ENCODE measurements around the gene IGFALS. TPM values are rescaled to one million over a fixed set of nuclear protein-coding genes. Genes with fewer than 3 reads are reported as not detected.

IGFALS gene
- total and polyA plus RNA-seq, 7 donors, result 0.12 to 0.38 (median 0.18) TPM; not detected in 3

GRCh38 chr16:1765826-1766225, 27.7 kb downstream of the IGFALS start:
- DNase-seq (no peak), ATAC-seq (no peak)
- Histone ChIP-seq H3K27me3 (ENCODE audit: insufficient read depth in 3 of 3, low read length in 2 of 3) (no peaks in the 10 kb centered on the region), H3K27ac (no peak overlapping the region), H3K4me1 (peaks cover 5% of the 10 kb centered on the region), H3K9me3 (no peaks in the 10 kb centered on the region), H3K4me3 (no peak overlapping the region), H3K36me3 (ENCODE audit: insufficient read depth in 1 of 2, low read depth in 1 of 2) (peaks cover 4 to 82% of the 10 kb centered on the region in 2 donors)
- intact Hi-C loops (cut with DNase I), result no loop called here
- TF ChIP-seq, protein P1, sequence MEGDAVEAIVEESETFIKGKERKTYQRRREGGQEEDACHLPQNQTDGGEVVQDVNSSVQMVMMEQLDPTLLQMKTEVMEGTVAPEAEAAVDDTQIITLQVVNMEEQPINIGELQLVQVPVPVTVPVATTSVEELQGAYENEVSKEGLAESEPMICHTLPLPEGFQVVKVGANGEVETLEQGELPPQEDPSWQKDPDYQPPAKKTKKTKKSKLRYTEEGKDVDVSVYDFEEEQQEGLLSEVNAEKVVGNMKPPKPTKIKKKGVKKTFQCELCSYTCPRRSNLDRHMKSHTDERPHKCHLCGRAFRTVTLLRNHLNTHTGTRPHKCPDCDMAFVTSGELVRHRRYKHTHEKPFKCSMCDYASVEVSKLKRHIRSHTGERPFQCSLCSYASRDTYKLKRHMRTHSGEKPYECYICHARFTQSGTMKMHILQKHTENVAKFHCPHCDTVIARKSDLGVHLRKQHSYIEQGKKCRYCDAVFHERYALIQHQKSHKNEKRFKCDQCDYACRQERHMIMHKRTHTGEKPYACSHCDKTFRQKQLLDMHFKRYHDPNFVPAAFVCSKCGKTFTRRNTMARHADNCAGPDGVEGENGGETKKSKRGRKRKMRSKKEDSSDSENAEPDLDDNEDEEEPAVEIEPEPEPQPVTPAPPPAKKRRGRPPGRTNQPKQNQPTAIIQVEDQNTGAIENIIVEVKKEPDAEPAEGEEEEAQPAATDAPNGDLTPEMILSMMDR (IDR thresholded peaks at IDR 0.05), result no peak
- 86 to 92% (median 90%) methylated on average over 20 to 22 of the region's 22 CpGs for WGBS, 3 donors

DNA sequence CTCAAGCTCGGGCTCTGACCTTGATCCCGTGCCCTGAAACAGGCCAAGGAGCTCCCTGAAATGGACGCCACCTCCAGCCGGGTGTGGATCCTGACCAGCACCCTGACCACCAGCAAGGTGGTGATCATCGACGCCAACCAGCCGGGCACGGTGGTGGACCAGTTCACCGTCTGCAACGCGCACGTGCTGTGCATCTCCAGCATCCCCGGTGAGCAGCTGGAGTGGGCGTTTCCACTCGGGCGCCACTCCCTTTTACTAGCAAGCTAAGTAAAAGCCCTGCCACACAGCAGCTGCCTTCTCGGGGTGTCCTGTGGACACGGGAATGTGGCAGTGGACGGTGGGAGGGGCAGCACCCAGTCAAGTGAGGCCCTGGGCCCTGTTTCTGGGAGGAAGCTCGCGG, 28.5 kb downstream of the IGFALS start:
- no peak for ATAC-seq

DNA sequence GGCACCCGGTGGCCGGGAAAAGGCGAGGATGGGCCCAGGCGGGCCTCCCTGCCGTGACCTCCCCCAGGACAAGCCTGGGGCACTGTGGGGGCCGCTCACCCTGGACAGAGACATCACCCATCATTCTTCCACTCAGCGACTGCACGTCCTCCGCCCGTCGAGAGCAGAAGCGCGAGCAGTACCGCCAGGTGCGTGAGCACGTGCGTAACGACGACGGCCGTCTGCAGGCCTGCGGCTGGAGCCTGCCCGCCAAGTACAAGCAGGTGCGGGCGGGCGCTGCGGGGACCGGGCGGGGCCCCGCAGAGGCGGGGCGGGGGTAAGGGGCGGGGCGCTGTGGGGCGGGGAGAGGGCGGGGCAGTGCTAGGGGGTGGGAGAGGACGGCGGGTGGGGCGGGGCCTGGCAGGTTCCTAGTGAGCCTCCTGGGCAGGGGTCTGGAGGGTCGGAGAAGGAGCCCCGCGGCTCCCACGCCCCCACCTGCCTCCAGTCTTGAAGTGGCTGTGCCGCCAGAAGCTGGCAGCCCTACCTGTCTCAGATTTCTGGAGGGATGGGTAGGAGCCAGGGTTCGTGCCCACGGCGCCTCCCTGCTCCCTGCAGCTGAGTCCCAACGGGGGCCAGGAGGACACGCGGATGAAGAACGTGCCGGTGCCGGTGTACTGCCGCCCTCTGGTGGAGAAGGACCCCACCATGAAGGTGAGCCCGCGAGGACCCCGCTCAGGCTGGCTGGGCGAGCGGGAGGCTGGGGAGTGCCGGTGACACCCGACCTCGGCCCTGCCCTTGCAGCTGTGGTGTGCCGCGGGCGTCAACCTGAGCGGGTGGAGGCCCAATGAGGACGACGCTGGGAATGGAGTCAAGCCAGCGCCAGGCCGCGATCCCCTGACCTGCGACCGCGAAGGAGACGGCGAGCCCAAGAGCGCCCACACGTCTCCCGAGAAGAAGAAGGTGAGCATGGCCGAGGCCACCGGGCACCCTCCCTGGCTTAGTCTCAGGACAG, 29.7 kb downstream of the IGFALS start:
- ATAC-seq (peak; percentile 10 to 55 (median 47)), DNase-seq (peak in 1 of 2 donors; percentile 74)
- H3K27ac ChIP-seq, result peak overlapping the region; percentile 3
- no peaks in the 10 kb centered on the region for H3K4me1 ChIP-seq
- TF ChIP-seq, protein P1 (IDR thresholded peaks at IDR 0.05), result peak; percentile 24
- H3K4me3 ChIP-seq, result no peak overlapping the region
- WGBS, 3 donors, result 69 to 73% (median 72%) methylated on average over 62 to 80 of the region's 81 CpGs
- no peaks in the 10 kb centered on the region for H3K9me3 ChIP-seq
- intact Hi-C loops (cut with DNase I), result no loop called here
- H3K36me3 ChIP-seq (ENCODE audit: insufficient read depth in 1 of 2, low read depth in 1 of 2), result peaks cover 4 to 89% of the 10 kb centered on the region in 2 donors
- no peaks in the 10 kb centered on the region for H3K27me3 ChIP-seq (ENCODE audit: insufficient read depth in 3 of 3, low read length in 2 of 3)

More for the DNA sequence above, 28.5 kb downstream of the IGFALS start:
- 90 to 92% (median 91%) methylated on average over 21 of the region's 21 CpGs for WGBS, 3 donors
- Histone ChIP-seq H3K4me3 (no peak overlapping the region), H3K27me3 (ENCODE audit: insufficient read depth in 3 of 3, low read length in 2 of 3) (no peaks in the 10 kb centered on the region), H3K27ac (no peak overlapping the region), H3K36me3 (ENCODE audit: insufficient read depth in 1 of 2, low read depth in 1 of 2) (peaks cover 4 to 91% of the 10 kb centered on the region in 2 donors), H3K9me3 (no peaks in the 10 kb centered on the region), H3K4me1 (no peaks in the 10 kb centered on the region)
- intact Hi-C loops (cut with DNase I), result no loop called here
- TF ChIP-seq, protein P1 (IDR thresholded peaks at IDR 0.05), result no peak
- no peak for DNase-seq

DNA sequence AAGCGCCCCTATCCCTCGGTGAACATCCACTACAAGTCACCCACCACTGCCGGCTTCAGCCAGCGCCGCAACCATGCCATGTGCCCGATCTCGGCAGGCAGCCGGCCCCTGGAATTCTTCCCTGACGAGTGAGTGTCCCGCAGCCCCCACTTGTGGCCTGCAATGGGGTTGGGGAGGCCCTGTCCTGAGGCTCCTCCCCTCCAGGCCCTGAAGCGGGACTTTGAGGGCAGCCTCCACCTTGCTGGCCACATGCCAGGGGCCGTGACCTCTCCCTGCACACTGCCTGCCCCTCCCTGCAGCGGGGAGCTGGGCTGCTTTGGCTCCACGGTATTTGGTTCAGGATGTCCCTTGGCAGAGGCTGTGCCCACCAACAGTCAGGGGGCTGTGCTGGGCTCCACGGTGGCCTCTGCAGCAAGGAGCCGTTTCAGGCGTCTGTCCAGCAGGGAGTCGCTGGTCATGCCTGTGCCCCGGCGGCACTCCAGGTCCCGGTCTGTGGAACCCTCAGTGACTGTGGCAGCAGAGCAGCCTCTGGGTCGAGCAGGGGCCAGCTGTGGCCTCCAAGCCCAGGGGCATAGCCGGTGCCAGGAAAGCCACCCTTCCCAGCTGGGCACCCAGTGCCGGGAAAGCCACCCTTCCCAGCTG, 30.5 kb downstream of the IGFALS start:
- Histone ChIP-seq H3K27ac (no peak overlapping the region), H3K4me1 (no peaks in the 10 kb centered on the region), H3K9me3 (no peaks in the 10 kb centered on the region), H3K4me3 (no peak overlapping the region), H3K27me3 (ENCODE audit: insufficient read depth in 3 of 3, low read length in 2 of 3) (no peaks in the 10 kb centered on the region), H3K36me3 (ENCODE audit: insufficient read depth in 1 of 2, low read depth in 1 of 2) (peaks cover 4 to 87% of the 10 kb centered on the region in 2 donors)
- 71 to 79% (median 72%) methylated on average over 23 to 24 of the region's 24 CpGs for WGBS, 3 donors
- DNase-seq, result peak in 1 of 2 donors; percentile 61
- TF ChIP-seq, protein P1 (IDR thresholded peaks at IDR 0.05), result no peak
- intact Hi-C loops (cut with DNase I), result no loop called here
- ATAC-seq, result peak in 1 of 4 donors; percentile 4
